Measurements from ENCODE around the gene TADA1.

DNA sequence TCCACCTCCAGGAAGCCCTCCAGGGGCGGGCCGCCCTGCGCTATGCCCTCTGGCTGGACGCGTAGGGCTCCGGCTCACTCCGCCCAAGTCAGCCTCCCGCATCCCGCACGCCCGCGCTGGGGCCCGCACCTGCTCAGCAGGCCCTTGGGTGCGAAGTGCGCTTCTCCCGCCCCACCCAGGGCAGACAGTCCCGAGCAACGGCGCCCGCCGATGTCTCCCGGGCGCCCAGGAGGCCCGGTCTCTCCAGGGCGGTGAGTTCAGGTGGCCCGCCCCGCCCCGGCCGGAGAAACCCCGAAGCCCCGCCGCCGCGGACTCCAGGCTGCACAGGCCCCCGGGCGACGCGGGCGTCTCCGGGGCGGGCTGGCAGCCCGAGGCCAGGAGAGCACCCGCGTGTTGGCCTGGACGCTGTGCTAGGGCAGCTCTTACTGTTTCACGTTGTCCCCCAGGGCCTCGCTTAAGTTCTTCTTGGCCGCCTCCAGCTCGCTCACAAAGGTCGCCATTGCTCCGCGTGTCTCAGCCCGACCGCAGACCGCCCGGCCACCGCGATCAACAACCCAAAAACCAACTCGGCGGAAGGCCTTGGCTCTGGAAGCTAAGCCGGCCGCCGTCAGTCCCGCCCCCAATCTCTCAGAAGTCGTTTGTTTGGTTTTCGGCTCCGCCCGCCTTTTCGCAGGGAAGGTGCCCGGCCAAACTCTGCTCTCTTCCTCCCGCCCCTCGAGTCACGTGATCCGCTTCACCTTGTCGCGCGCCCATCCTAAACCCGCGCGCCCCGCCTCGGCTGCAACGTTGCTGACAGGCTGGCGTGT, at the start of gene TADA1:
- TF ChIP-seq, protein P1, sequence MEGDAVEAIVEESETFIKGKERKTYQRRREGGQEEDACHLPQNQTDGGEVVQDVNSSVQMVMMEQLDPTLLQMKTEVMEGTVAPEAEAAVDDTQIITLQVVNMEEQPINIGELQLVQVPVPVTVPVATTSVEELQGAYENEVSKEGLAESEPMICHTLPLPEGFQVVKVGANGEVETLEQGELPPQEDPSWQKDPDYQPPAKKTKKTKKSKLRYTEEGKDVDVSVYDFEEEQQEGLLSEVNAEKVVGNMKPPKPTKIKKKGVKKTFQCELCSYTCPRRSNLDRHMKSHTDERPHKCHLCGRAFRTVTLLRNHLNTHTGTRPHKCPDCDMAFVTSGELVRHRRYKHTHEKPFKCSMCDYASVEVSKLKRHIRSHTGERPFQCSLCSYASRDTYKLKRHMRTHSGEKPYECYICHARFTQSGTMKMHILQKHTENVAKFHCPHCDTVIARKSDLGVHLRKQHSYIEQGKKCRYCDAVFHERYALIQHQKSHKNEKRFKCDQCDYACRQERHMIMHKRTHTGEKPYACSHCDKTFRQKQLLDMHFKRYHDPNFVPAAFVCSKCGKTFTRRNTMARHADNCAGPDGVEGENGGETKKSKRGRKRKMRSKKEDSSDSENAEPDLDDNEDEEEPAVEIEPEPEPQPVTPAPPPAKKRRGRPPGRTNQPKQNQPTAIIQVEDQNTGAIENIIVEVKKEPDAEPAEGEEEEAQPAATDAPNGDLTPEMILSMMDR (IDR thresholded peaks at IDR 0.05), result peak in 5 of 12 donors; percentile 26 to 47 (median 42)
- TF ChIP-seq POLR2A (IDR thresholded peaks at IDR 0.05), result peak in 1 of 2 donors; percentile 85
